Neuronal stem cell (in vitro differentiated cells): ENCODE measurements around the gene DUSP22.

ENCODE experiments used
- DNase-seq: peaks from one replicate; pipeline ENCODE4 v3.0.0-alpha.2; 2013; ENCODE audit warnings: low spot score
- H2AFZ ChIP-seq: one replicate; pipeline ENCODE4 v1.6.1; 2013; ENCODE audit warnings: mild to moderate bottlenecking, low read length, inconsistent platforms
- H2AK5ac ChIP-seq: 2 replicates; pipeline ENCODE4 v1.6.1; 2013; ENCODE audit warnings: low read depth, mild to moderate bottlenecking, inconsistent platforms, low read length, moderate library complexity, mixed read lengths
- H2BK120ac ChIP-seq: 2 replicates; pipeline ENCODE4 v1.6.1; 2013; ENCODE audit warnings: low read depth, mild to moderate bottlenecking, inconsistent platforms, low read length, moderate library complexity, mixed read lengths
- H2BK12ac ChIP-seq: one replicate; pipeline ENCODE4 v1.6.1; 2013; ENCODE audit warnings: low read length, inconsistent platforms
- H2BK15ac ChIP-seq: 2 replicates; pipeline ENCODE4 v1.6.1; 2013; ENCODE audit warnings: mild to moderate bottlenecking, low read length, inconsistent platforms, mixed read lengths
- H2BK5ac ChIP-seq: one replicate; pipeline ENCODE4 v1.6.1; 2013; ENCODE audit warnings: inconsistent platforms, mild to moderate bottlenecking, low read length, moderate library complexity
- H3K14ac ChIP-seq: one replicate; pipeline ENCODE4 v1.6.1; 2013; ENCODE audit warnings: low read length, inconsistent platforms
- H3K18ac ChIP-seq: 2 replicates; pipeline ENCODE4 v1.6.1; 2013; ENCODE audit warnings: low read length, inconsistent platforms
- H3K23ac ChIP-seq: 2 replicates; pipeline ENCODE4 v1.6.1; 2013; ENCODE audit warnings: low read depth, mild to moderate bottlenecking, mixed read lengths, low read length, inconsistent platforms; ENCODE audit not compliant: poor library complexity
- H3K27ac ChIP-seq: replicated peaks from 3 replicates; pipeline ENCODE4 v1.5.1; 2013; ENCODE audit warnings: low read length, inconsistent platforms
- H3K27me3 ChIP-seq, 3 experiments: 2 replicates each; pipeline ENCODE4 v1.6.1; 2013; ENCODE audit warnings: low read length in 3 of 3, mild to moderate bottlenecking in 2 of 3, inconsistent platforms in 1 of 3, low read depth in 1 of 3, mixed read lengths in 1 of 3, moderate library complexity in 1 of 3; ENCODE audit not compliant: control insufficient read depth in 3 of 3, insufficient read depth in 3 of 3
- H3K36me3 ChIP-seq, 2 donors: replicated peaks in 1 of 2; 2 replicates each; pipeline ENCODE4 v1.6.1; 2013; ENCODE audit warnings: low read length in 2 of 2; ENCODE audit not compliant: control insufficient read depth in 2 of 2, insufficient read depth in 2 of 2
- H3K4ac ChIP-seq: 2 replicates; pipeline ENCODE4 v1.6.1; 2013; ENCODE audit warnings: inconsistent platforms, mild to moderate bottlenecking, low read length, moderate library complexity
- H3K4me1 ChIP-seq, 2 donors: 1 replicate in 1 of 2; 2 replicates in 1 of 2; pipeline ENCODE4 v1.6.1; 2013; ENCODE audit warnings: low read length in 2 of 2, low read depth in 1 of 2; ENCODE audit not compliant: control insufficient read depth in 2 of 2, insufficient read depth in 1 of 2
- H3K4me2 ChIP-seq: one replicate; pipeline ENCODE4 v1.6.1; 2013; ENCODE audit warnings: mild to moderate bottlenecking, low read length, inconsistent platforms; ENCODE audit not compliant: insufficient read depth, poor library complexity, severe bottlenecking
- H3K4me3 ChIP-seq, 2 donors: 2 replicates each; pipeline ENCODE4 v1.5.1; 2013; ENCODE audit warnings: low read length in 2 of 2, mild to moderate bottlenecking in 2 of 2, inconsistent platforms in 1 of 2, moderate library complexity in 1 of 2
- H3K79me1 ChIP-seq: one replicate; pipeline ENCODE4 v1.6.1; 2013; ENCODE audit warnings: low read depth, mild to moderate bottlenecking, inconsistent platforms, low read length, moderate library complexity
- H3K9ac ChIP-seq: one replicate; pipeline ENCODE4 v1.6.1; 2013; ENCODE audit warnings: mild to moderate bottlenecking, low read depth, low read length, inconsistent platforms; ENCODE audit not compliant: poor library complexity
- H3K9me3 ChIP-seq, 2 donors: replicated peaks in 1 of 2; 2 replicates each; pipeline versions ENCODE3 to v1.6.1; 2013; ENCODE audit warnings: low read length in 2 of 2, mild to moderate bottlenecking in 2 of 2, inconsistent platforms in 1 of 2, low read depth in 1 of 2, mixed read lengths in 1 of 2, moderate library complexity in 1 of 2; ENCODE audit not compliant: control insufficient read depth in 2 of 2, insufficient read depth in 1 of 2
- H4K8ac ChIP-seq: one replicate; pipeline ENCODE4 v1.6.1; 2013; ENCODE audit warnings: low read depth, mild to moderate bottlenecking, inconsistent platforms, low read length, moderate library complexity
- H4K91ac ChIP-seq: one replicate; pipeline ENCODE4 v1.6.1; 2013; ENCODE audit warnings: low read length, low read depth, mild to moderate bottlenecking, inconsistent platforms; ENCODE audit not compliant: poor library complexity
- WGBS, 2 donors: extraction: QIAGEN DNeasy Blood & Tissue Kit; methylation state at CpG; one replicate each; pipeline ENCODE4 v1.1.7; 2013; ENCODE audit warnings: missing lambda C conversion rate in 2 of 2, mixed read lengths in 1 of 2; ENCODE audit not compliant: insufficient read length in 2 of 2, insufficient replicate concordance in 1 of 2; ENCODE audit errors: extremely low coverage in 2 of 2; 5-methylcytosine and 5-hydroxymethylcytosine counted together

Gene DUSP22

GRCh38 chr6:365835-366234 lies 73.5 kb downstream of the DUSP22 start:
- Histone ChIP-seq H3K27me3 (no peaks in the 10 kb centered on the region), H2BK5ac (no peak overlapping the region), H2BK15ac (no peak overlapping the region), H3K36me3 (no peaks in the 10 kb centered on the region), H3K79me1 (no peaks in the 10 kb centered on the region), H2BK12ac (no peak overlapping the region), H3K4ac (no peak overlapping the region), H4K91ac (no peak overlapping the region), H3K14ac (no peak overlapping the region), H3K18ac (no peak overlapping the region), H3K4me3 (peak overlapping the region in 1 of 2 donors; percentile 5), H3K4me1 (peaks cover 0 to 1% of the 10 kb centered on the region in 2 donors), H2BK120ac (no peak overlapping the region), H3K23ac (no peak overlapping the region), H2AK5ac (no peak overlapping the region), H4K8ac (no peak overlapping the region), H3K4me2 (no peak overlapping the region), H3K9me3 (peaks cover 0 to 40% of the 10 kb centered on the region in 2 donors), H2AFZ (no peak overlapping the region), H3K9ac (no peak overlapping the region), H3K27ac (no peak overlapping the region)
- no CpG with 5 or more reads among the region's 6 CpGs for WGBS, 2 donors
- no peak for DNase-seq

GRCh38 chr6:366389-367297 lies 74.4 kb downstream of the DUSP22 start:
- no CpG with 5 or more reads among the region's 19 CpGs for WGBS, 2 donors
- H3K27me3 ChIP-seq, result no peaks in the 10 kb centered on the region
- H3K4me3 ChIP-seq, result no peak overlapping the region
- H2BK12ac ChIP-seq, result no peak overlapping the region
- H3K9ac ChIP-seq, result no peak overlapping the region
- H3K79me1 ChIP-seq, result no peaks in the 10 kb centered on the region
- no peak overlapping the region for H3K4ac ChIP-seq
- no peak overlapping the region for H3K14ac ChIP-seq
- H2BK120ac ChIP-seq, result no peak overlapping the region
- H3K23ac ChIP-seq, result no peak overlapping the region
- H2BK15ac ChIP-seq, result no peak overlapping the region
- H3K4me1 ChIP-seq, result no peaks in the 10 kb centered on the region
- no peak overlapping the region for H4K8ac ChIP-seq
- H4K91ac ChIP-seq, result no peak overlapping the region
- H2AK5ac ChIP-seq, result no peak overlapping the region
- H3K4me2 ChIP-seq, result no peak overlapping the region
- peaks cover 0 to 34% of the 10 kb centered on the region in 2 donors for H3K9me3 ChIP-seq
- H3K36me3 ChIP-seq, result no peaks in the 10 kb centered on the region
- H3K18ac ChIP-seq, result no peak overlapping the region
- no peak for DNase-seq
- no peak overlapping the region for H2AFZ ChIP-seq
- no peak overlapping the region for H3K27ac ChIP-seq
- no peak overlapping the region for H2BK5ac ChIP-seq

GRCh38 chr6:367298-367794 lies 75.1 kb downstream of the DUSP22 start:
- Histone ChIP-seq H2BK5ac (no peak overlapping the region), H3K79me1 (no peaks in the 10 kb centered on the region), H3K4me2 (no peak overlapping the region), H3K4ac (no peak overlapping the region), H3K4me3 (peak overlapping the region in 1 of 2 donors; percentile 3), H3K36me3 (no peaks in the 10 kb centered on the region), H3K18ac (no peak overlapping the region), H4K91ac (no peak overlapping the region), H3K4me1 (no peaks in the 10 kb centered on the region), H3K27ac (no peak overlapping the region), H2BK15ac (no peak overlapping the region), H3K9me3 (peaks cover 0 to 31% of the 10 kb centered on the region in 2 donors), H2BK12ac (no peak overlapping the region), H3K9ac (no peak overlapping the region), H2BK120ac (no peak overlapping the region), H3K14ac (no peak overlapping the region), H3K23ac (no peak overlapping the region), H2AK5ac (no peak overlapping the region), H3K27me3 (no peaks in the 10 kb centered on the region), H2AFZ (no peak overlapping the region), H4K8ac (no peak overlapping the region)
- WGBS, 2 donors, result no CpG with 5 or more reads among the region's 8 CpGs
- no peak for DNase-seq

GRCh38 chr6:367891-368630 lies 75.8 kb downstream of the DUSP22 start:
- Histone ChIP-seq H2BK12ac (no peak overlapping the region), H3K9ac (no peak overlapping the region), H2AK5ac (no peak overlapping the region), H3K4me1 (no peaks in the 10 kb centered on the region), H4K91ac (no peak overlapping the region), H3K27ac (no peak overlapping the region), H3K4me2 (no peak overlapping the region), H2BK15ac (no peak overlapping the region), H3K14ac (no peak overlapping the region), H2AFZ (no peak overlapping the region), H2BK5ac (no peak overlapping the region), H3K36me3 (no peaks in the 10 kb centered on the region), H3K23ac (no peak overlapping the region), H3K79me1 (no peaks in the 10 kb centered on the region), H3K18ac (no peak overlapping the region), H3K4me3 (no peak overlapping the region), H3K27me3 (peaks cover 0 to 3% (median 0%) of the 10 kb centered on the region in 3 experiments), H2BK120ac (no peak overlapping the region), H3K4ac (no peak overlapping the region), H4K8ac (no peak overlapping the region), H3K9me3 (peaks cover 0 to 32% of the 10 kb centered on the region in 2 donors)
- WGBS, 2 donors, result no CpG with 5 or more reads among the region's 17 CpGs
- no peak for DNase-seq
